ENCODE measurements around the gene IER3.
A peak's percentile ranks its signal among the peaks of the same experiment; 100 is the strongest.

The IER3 gene, protein sequence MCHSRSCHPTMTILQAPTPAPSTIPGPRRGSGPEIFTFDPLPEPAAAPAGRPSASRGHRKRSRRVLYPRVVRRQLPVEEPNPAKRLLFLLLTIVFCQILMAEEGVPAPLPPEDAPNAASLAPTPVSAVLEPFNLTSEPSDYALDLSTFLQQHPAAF
- total RNA-seq, result 12.5 to 102 (median 19.4) reads per million in 4 experiments

GRCh38 chr6:30744054-30744805 is at the start of gene IER3:
IER3 (minus strand) TSS chr6:30744547; CDS start chr6:30744518, 29 bp downstream.
- peak; percentile 60 for DNase-seq

GRCh38 chr6:30793521-30794194 is 49.3 kb upstream of the IER3 start:
- DNase-seq, result no peak

- DNase-seq, result no peak
These were observed 48.4 kb upstream of the IER3 start for GRCh38 chr6:30792786-30793185.

- no peak for DNase-seq
These were observed 46.5 kb upstream of the IER3 start for GRCh38 chr6:30790724-30791383.

GRCh38 chr6:30789606-30790005 is 45.3 kb upstream of the IER3 start:
- no peak for DNase-seq

DNA sequence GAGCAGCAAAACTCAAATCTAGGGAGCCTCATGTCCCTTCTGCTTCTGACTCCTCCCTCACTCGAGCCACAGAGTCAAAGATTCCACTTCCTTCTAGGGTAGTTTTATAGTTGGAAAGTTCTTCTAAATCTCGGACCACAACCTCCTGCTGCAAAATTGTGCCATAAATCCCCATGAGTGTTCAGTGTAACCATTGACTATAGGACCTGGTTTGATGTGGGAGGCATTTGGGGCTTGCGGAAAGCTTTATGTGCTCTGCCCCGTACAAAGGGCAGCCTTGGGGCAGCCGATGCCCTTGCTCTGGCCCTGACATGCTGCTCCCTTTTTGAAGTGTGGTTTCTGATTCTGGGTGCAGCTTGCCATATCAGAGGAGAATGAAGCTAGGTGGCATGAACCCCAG is 43.6 kb upstream of the IER3 start:
- DNase-seq, result no peak

- no peak for DNase-seq
These were observed 38.2 kb upstream of the IER3 start for GRCh38 chr6:30782425-30783014.

DNA sequence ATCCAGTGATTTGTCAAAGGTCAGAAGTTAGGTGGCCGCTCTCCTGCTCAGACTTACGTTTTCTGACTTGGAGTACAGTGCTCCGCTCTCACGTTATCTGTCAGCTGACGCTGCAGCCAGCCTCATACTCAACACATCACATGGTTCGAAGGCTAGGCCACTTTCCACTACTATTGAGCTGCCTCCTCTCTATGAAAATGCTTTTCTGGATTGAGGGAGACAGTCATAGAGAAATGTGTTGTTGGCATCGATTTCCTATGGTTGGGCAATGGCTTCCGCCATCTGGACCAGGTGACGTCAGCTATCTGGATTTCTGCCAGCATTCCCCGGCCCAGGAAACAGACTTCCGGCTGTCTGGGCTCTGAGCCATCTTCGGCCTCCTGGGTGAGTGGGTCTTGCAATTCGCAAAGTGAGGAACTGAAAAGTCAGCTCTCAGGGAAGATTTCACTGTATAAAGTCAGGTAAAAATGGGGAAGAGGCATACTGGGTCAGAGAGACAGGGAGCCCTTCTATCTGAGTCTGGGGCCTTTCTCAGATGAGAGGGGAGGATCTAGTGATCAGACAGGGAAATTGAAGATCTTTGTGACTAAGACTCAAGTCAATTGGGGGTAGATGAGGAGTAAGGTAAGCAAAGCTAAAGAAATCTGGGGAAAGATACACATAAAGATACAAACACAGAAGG is 37.5 kb upstream of the IER3 start:
- DNase-seq, result peak; percentile 8

- no peak for DNase-seq
These were observed 37.0 kb upstream of the IER3 start for GRCh38 chr6:30781395-30781742.

DNA sequence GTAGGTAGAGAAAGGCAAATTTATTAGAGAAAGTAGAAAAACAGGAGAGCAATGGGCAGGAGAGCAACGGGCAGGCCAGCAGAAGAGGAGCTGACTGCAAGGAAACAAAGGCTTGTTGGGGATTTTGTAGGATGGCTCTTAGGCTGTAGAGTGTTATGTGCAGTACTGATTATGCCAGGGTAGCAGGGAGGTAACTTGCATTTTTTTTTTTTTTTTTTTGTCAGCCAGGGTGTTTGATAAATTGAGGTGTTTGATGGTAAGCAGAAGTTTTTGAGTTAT is 36.2 kb upstream of the IER3 start:
- DNase-seq, result no peak

GRCh38 chr6:30779850-30780641 is 35.7 kb upstream of the IER3 start:
- no peak for DNase-seq

- no peak for DNase-seq
These were observed 33.8 kb upstream of the IER3 start for GRCh38 chr6:30778001-30778635.

DNA sequence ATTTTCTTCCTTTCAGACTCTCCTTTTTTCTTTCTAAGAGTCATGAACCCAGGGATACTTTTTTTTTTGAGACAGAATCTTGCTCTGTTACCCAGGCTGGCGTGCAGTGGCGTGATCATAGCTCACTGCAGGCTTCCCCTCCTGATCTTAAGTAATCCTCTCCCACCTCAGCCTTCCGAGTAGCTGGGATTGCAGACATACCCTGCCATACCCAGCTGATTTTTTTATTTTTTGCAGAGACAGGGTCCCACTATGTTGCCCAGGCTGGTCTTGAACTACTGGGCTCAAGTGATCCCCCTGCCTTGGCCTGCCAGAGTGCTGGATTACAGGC is 32.8 kb upstream of the IER3 start:
- DNase-seq, result no peak

- no peak for DNase-seq
These were observed 32.2 kb upstream of the IER3 start for GRCh38 chr6:30776390-30777154.

- no peak for DNase-seq
These were observed 30.8 kb upstream of the IER3 start for GRCh38 chr6:30775104-30775503.

- no peak for DNase-seq
These were observed 30.4 kb upstream of the IER3 start for GRCh38 chr6:30774701-30775100.

DNA sequence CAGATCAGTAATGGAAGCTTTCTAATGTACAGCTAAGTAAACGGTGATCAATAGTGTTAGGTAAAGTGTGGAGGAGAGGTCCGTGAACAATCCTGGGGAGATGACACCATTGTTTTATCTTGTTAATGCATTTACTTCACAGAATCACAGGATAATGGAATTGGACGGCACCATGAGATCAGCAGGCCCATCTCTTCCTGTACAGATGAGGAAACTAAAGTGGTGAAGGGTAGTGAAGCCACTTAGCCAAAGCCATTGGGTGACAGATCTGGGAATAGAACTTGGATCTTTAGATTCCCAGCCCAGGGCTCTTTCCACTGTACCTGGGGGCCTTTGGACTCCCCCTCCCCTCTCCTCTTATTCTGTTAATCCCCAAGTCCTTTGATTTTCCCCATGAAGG is 26.2 kb upstream of the IER3 start:
- no peak for DNase-seq

GRCh38 chr6:30769853-30770524 is 25.6 kb upstream of the IER3 start:
- no peak for DNase-seq

DNA sequence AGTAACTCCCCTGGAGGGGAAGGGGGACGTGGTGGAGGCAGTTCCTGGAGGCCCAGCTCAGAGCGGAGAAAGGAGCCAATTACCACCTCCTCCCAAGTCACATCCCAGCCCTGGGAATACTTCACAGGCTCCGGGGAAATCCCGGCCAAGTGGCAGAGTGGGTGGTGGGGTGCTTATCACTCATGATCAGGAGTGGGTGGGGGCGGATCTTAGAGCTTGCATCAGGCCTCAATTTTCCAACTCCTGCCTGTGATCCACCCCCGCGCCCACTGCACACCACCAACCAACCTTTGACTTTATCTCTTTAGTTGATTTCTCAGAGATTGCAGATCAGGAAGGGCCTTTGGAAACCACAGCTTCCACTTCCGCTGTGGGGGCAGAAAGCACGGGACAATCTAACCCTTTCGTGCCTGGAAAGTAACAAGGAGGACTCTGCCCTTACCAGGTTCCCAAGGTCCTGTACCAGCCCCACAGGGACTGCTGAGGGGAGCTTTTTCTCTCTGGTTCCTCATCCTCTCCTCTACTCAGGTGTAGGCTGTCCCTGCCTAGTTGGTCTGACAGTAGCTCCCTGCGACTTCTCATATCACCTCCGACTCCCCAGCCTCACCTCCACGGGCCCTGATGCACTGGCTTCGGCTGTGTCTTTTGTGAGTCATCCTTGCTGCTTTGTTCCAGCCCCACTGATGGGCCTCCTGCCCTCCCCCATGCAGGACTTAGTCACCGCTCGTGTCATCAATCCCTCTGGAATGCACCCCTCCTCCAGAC is 24.9 kb upstream of the IER3 start:
- DNase-seq, result peak; percentile 31

Data from effector CD8-positive, alpha-beta T cell (primary cell).